Trophoblast cell (in vitro differentiated cells and primary cell): Measurements from ENCODE around the gene ASTN2.

Experiments used
- DNase-seq, 2 donors: peaks; one replicate each; pipeline ENCODE4 v3.0.0-alpha.2; 2016
- H2AFZ ChIP-seq: 2 replicates; pipeline ENCODE4 v1.6.1; 2013; ENCODE audit warnings: low read length, moderate library complexity, mild to moderate bottlenecking; ENCODE audit not compliant: insufficient read depth, poor library complexity
- H2AK5ac ChIP-seq: 2 replicates; pipeline ENCODE4 v1.6.1; 2013; ENCODE audit warnings: mild to moderate bottlenecking, low read length
- H2BK120ac ChIP-seq: 2 replicates; pipeline ENCODE4 v1.6.1; 2013; ENCODE audit warnings: low read length, mild to moderate bottlenecking, moderate library complexity; ENCODE audit not compliant: insufficient read depth, poor library complexity
- H2BK12ac ChIP-seq: 2 replicates; pipeline ENCODE4 v1.6.1; 2013; ENCODE audit warnings: mild to moderate bottlenecking, low read length, moderate library complexity
- H2BK5ac ChIP-seq: 2 replicates; pipeline ENCODE4 v1.6.1; 2013; ENCODE audit warnings: low read length, low read depth, moderate library complexity, mild to moderate bottlenecking; ENCODE audit not compliant: poor library complexity
- H3K14ac ChIP-seq: 2 replicates; pipeline ENCODE4 v1.6.1; 2013; ENCODE audit warnings: mild to moderate bottlenecking, low read length
- H3K18ac ChIP-seq: 2 replicates; pipeline ENCODE4 v1.6.1; 2013; ENCODE audit warnings: mild to moderate bottlenecking, low read length
- H3K23ac ChIP-seq: 2 replicates; pipeline ENCODE4 v1.6.1; 2013; ENCODE audit warnings: low read length
- H3K27ac ChIP-seq: 2 replicates; pipeline ENCODE4 v1.5.1; 2013; ENCODE audit warnings: low read depth, mild to moderate bottlenecking, inconsistent platforms, low read length, moderate library complexity
- H3K27me3 ChIP-seq: 2 replicates; pipeline ENCODE4 v1.6.1; 2013; ENCODE audit warnings: inconsistent platforms, mild to moderate bottlenecking, low read length, moderate library complexity; ENCODE audit not compliant: insufficient read depth
- H3K36me3 ChIP-seq, 2 experiments: 1 replicate in 1 of 2; 2 replicates in 1 of 2; pipeline ENCODE4 v1.6.1; 2013; ENCODE audit warnings: low read length in 2 of 2, mild to moderate bottlenecking in 2 of 2, moderate library complexity in 1 of 2; ENCODE audit not compliant: insufficient read depth in 2 of 2, control insufficient read depth in 1 of 2
- H3K4ac ChIP-seq: 2 replicates; pipeline ENCODE4 v1.6.1; 2013; ENCODE audit warnings: low read depth, mild to moderate bottlenecking, low read length, moderate library complexity
- H3K4me1 ChIP-seq, 2 experiments: 1 replicate in 1 of 2; 2 replicates in 1 of 2; pipeline ENCODE4 v1.6.1; 2013; ENCODE audit warnings: low read length in 2 of 2, mild to moderate bottlenecking in 2 of 2, moderate library complexity in 1 of 2; ENCODE audit not compliant: insufficient read depth in 2 of 2, control insufficient read depth in 1 of 2
- H3K4me2 ChIP-seq: 2 replicates; pipeline ENCODE4 v1.6.1; 2013; ENCODE audit warnings: inconsistent platforms, mild to moderate bottlenecking, low read length, moderate library complexity
- H3K4me3 ChIP-seq: 2 replicates; pipeline ENCODE4 v1.5.1; 2013; ENCODE audit warnings: mild to moderate bottlenecking, low read depth, low read length, inconsistent platforms
- H3K79me1 ChIP-seq: one replicate; pipeline ENCODE4 v1.6.1; 2013; ENCODE audit warnings: low read length
- H3K79me2 ChIP-seq: 2 replicates; pipeline ENCODE4 v1.6.1; 2013; ENCODE audit warnings: low read length, mild to moderate bottlenecking; ENCODE audit not compliant: control insufficient read depth, insufficient read depth, poor library complexity
- H3K9ac ChIP-seq: 2 replicates; pipeline ENCODE4 v1.6.1; 2013; ENCODE audit warnings: mild to moderate bottlenecking, low read length
- H3K9me3 ChIP-seq: 2 replicates; pipeline ENCODE4 v1.6.1; 2013; ENCODE audit warnings: low read depth, mild to moderate bottlenecking, control low read depth, inconsistent platforms, low read length; ENCODE audit not compliant: insufficient read depth
- H4K12ac ChIP-seq: 2 replicates; pipeline ENCODE4 v1.6.1; 2013; ENCODE audit warnings: low read depth, mild to moderate bottlenecking, low read length, moderate library complexity
- H4K8ac ChIP-seq: 2 replicates; pipeline ENCODE4 v1.6.1; 2013; ENCODE audit warnings: low read depth, mild to moderate bottlenecking, low read length, moderate library complexity
- H4K91ac ChIP-seq: one replicate; pipeline ENCODE4 v1.6.1; 2013; ENCODE audit warnings: low read depth, mild to moderate bottlenecking, low read length, moderate library complexity
- WGBS: extraction: QIAGEN DNeasy Blood & Tissue Kit; methylation state at CpG from one replicate; pipeline ENCODE4 v1.1.7; 2013; ENCODE audit warnings: missing lambda C conversion rate; ENCODE audit not compliant: insufficient read length, insufficient coverage; ENCODE audit errors: extremely low coverage; 5-methylcytosine and 5-hydroxymethylcytosine counted together

Gene ASTN2

GRCh38 chr9:117317192-117317591 lies 97.7 kb downstream of the ASTN2 start:
- no peak overlapping the region for H2BK12ac ChIP-seq
- H3K4ac ChIP-seq = no peak overlapping the region
- no CpG with 5 or more reads among the region's 2 CpGs for WGBS
- H3K14ac ChIP-seq = no peak overlapping the region
- H3K27me3 ChIP-seq = no peaks in the 10 kb centered on the region
- H2BK120ac ChIP-seq = no peak overlapping the region
- H3K36me3 ChIP-seq = no peaks in the 10 kb centered on the region
- H3K9ac ChIP-seq = no peak overlapping the region
- no peak overlapping the region for H4K8ac ChIP-seq
- no peaks in the 10 kb centered on the region for H3K4me1 ChIP-seq
- H3K79me1 ChIP-seq = no peaks in the 10 kb centered on the region
- no peak overlapping the region for H3K4me2 ChIP-seq
- no peak overlapping the region for H2AFZ ChIP-seq
- no peak overlapping the region for H3K27ac ChIP-seq
- no peak overlapping the region for H4K91ac ChIP-seq
- H3K79me2 ChIP-seq = no peaks in the 10 kb centered on the region
- H2AK5ac ChIP-seq = no peak overlapping the region
- no peaks in the 10 kb centered on the region for H3K9me3 ChIP-seq
- H3K4me3 ChIP-seq = no peak overlapping the region
- no peak overlapping the region for H3K23ac ChIP-seq
- H3K18ac ChIP-seq = no peak overlapping the region
- H4K12ac ChIP-seq = no peak overlapping the region
- no peak for DNase-seq
- no peak overlapping the region for H2BK5ac ChIP-seq

DNA sequence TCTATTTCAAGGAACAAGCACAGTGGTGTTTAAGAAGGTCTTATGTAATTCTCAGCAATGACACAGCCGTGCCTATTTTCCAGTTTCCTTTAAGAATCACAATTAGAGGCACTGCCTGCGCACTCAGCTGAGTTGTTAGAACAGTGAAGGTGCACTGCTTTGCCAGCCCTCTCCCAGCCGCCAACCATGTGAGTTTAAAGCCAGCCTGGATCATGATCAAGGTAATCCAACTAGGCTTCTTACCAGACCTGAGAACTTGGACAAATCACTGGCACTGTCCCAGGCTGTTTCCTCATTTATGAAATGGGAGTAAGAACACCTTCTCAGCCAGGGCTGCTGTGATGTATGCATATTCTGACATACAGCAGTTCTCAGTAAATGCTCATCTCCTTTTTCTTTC lies 99.6 kb downstream of the ASTN2 start:
- H3K36me3 ChIP-seq = no peaks in the 10 kb centered on the region
- H2AK5ac ChIP-seq = no peak overlapping the region
- H3K4me1 ChIP-seq = no peaks in the 10 kb centered on the region
- H2BK12ac ChIP-seq = no peak overlapping the region
- H3K27me3 ChIP-seq = no peaks in the 10 kb centered on the region
- H3K14ac ChIP-seq = no peak overlapping the region
- no peaks in the 10 kb centered on the region for H3K9me3 ChIP-seq
- no peak overlapping the region for H4K12ac ChIP-seq
- no peak overlapping the region for H3K27ac ChIP-seq
- H3K4me3 ChIP-seq = no peak overlapping the region
- H4K8ac ChIP-seq = no peak overlapping the region
- WGBS = no CpG with 5 or more reads among the region's 3 CpGs
- no peak overlapping the region for H3K18ac ChIP-seq
- H3K4me2 ChIP-seq = no peak overlapping the region
- H2BK5ac ChIP-seq = no peak overlapping the region
- no peak overlapping the region for H3K9ac ChIP-seq
- no peak overlapping the region for H3K23ac ChIP-seq
- no peak overlapping the region for H2BK120ac ChIP-seq
- DNase-seq = no peak
- no peak overlapping the region for H2AFZ ChIP-seq
- no peak overlapping the region for H4K91ac ChIP-seq
- H3K79me2 ChIP-seq = no peaks in the 10 kb centered on the region
- no peak overlapping the region for H3K4ac ChIP-seq
- H3K79me1 ChIP-seq = no peaks in the 10 kb centered on the region

DNA sequence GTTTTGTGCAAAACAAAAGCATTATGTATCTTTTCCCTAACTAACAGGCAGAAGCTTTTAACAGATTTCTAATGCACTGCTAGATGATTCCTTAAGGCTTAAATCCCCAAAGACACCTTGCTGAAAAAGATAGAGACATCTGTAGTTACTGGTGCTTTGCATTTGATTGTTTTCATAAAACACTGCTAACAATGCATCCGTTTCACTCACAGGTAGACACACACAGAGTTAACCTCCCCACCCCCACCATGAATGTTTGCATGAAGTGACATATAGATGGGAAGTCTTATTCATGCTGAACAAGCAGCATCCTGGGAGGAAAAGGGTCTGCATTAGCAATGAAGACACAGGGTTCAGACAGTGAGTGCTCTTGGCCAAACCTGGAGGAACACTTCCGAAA lies 100.9 kb downstream of the ASTN2 start:
- no peak overlapping the region for H3K14ac ChIP-seq
- H3K27me3 ChIP-seq = no peaks in the 10 kb centered on the region
- no peaks in the 10 kb centered on the region for H3K4me1 ChIP-seq
- H2BK120ac ChIP-seq = no peak overlapping the region
- H3K23ac ChIP-seq = no peak overlapping the region
- H2BK12ac ChIP-seq = no peak overlapping the region
- H2BK5ac ChIP-seq = no peak overlapping the region
- H2AFZ ChIP-seq = no peak overlapping the region
- no peak overlapping the region for H3K27ac ChIP-seq
- no CpG with 5 or more reads among the region's 2 CpGs for WGBS
- no peak overlapping the region for H3K4ac ChIP-seq
- H3K9me3 ChIP-seq = no peaks in the 10 kb centered on the region
- H4K12ac ChIP-seq = no peak overlapping the region
- H3K79me1 ChIP-seq = no peaks in the 10 kb centered on the region
- H3K79me2 ChIP-seq = no peaks in the 10 kb centered on the region
- no peak overlapping the region for H2AK5ac ChIP-seq
- no peak overlapping the region for H3K4me3 ChIP-seq
- H3K4me2 ChIP-seq = no peak overlapping the region
- no peak overlapping the region for H4K8ac ChIP-seq
- no peak overlapping the region for H3K18ac ChIP-seq
- no peak overlapping the region for H4K91ac ChIP-seq
- no peaks in the 10 kb centered on the region for H3K36me3 ChIP-seq
- H3K9ac ChIP-seq = no peak overlapping the region
- DNase-seq = no peak

- Histone ChIP-seq H2AFZ (no peak overlapping the region), H2BK120ac (no peak overlapping the region), H2BK5ac (no peak overlapping the region), H3K79me2 (no peaks in the 10 kb centered on the region), H3K4me1 (no peaks in the 10 kb centered on the region), H2BK12ac (no peak overlapping the region), H3K23ac (no peak overlapping the region), H2AK5ac (no peak overlapping the region), H4K91ac (no peak overlapping the region), H3K14ac (no peak overlapping the region), H3K4me2 (no peak overlapping the region), H3K9me3 (peaks cover 2% of the 10 kb centered on the region), H3K79me1 (no peaks in the 10 kb centered on the region), H3K27me3 (no peaks in the 10 kb centered on the region), H3K18ac (no peak overlapping the region), H3K9ac (no peak overlapping the region), H4K12ac (no peak overlapping the region), H3K27ac (no peak overlapping the region), H3K4ac (no peak overlapping the region), H3K4me3 (no peak overlapping the region), H3K36me3 (no peaks in the 10 kb centered on the region), H4K8ac (no peak overlapping the region)
- no peak for DNase-seq
- WGBS = no CpG with 5 or more reads among the region's 3 CpGs
These were observed 107.2 kb downstream of the ASTN2 start for GRCh38 chr9:117307701-117308100.
